HUDEP-2 (cell line): ENCODE measurements around the gene SMARCA2.

Experiments used
- DNase-seq, 76 experiments: peaks; one replicate each; lab custom pipeline; 2025; ENCODE audit not compliant: unreplicated experiment in 76 of 76; lab: John Stamatoyannopoulos, UW

The SMARCA2 gene

GRCh38 chr9:2015581-2016407 lies 647 bp downstream of the SMARCA2 start:
- DNase-seq, result peak in 28 of 76 experiments; percentile 4 to 59 (median 33)

- peak in 63 of 76 experiments; percentile 9 to 70 (median 51) for DNase-seq
These were observed 1.5 kb downstream of the SMARCA2 start for GRCh38 chr9:2016408-2017330.

DNA sequence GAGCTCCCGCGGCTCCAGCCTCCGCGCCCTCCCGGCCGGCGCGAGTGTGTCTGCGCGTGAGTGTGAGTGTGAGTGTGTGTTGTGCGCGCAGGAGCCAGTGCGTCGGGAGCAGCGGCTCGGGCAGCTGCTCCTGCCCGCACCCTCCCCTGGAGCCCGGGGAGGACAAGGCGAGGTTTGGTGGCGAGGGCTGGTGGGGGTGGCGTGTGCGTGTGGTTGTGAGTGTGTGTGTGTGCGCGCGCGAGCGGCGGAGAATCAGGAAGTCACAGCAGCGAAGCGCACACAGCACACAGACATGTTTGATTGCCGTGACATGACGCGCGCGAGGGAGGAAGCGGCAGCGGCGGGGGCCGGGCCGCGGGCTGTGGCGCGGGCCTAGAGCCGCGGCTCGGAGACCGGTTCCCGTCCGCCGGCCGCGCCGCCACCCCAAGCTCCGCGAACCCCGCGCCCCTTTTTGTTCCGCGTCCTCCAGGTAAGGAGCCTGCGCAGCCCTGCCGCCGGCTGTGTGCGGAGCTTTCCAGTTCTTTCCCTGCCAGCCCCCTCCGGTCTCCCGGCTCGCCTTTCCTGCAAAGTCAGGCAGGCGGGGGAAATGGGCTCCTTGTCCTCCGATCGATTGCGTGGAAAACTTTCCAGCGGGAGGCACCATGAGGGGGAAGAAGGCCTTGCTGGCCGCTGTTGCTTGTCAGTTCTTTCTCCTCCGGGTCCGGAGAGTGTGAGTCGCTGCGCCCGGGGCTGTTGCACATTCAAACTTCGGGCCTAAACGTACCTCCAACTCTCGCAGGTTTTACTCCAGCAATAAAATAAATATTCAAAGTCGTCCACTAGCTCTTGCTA lies 2.4 kb downstream of the SMARCA2 start:
- peak in 48 of 76 experiments; percentile 8 to 64 (median 38) for DNase-seq

DNA sequence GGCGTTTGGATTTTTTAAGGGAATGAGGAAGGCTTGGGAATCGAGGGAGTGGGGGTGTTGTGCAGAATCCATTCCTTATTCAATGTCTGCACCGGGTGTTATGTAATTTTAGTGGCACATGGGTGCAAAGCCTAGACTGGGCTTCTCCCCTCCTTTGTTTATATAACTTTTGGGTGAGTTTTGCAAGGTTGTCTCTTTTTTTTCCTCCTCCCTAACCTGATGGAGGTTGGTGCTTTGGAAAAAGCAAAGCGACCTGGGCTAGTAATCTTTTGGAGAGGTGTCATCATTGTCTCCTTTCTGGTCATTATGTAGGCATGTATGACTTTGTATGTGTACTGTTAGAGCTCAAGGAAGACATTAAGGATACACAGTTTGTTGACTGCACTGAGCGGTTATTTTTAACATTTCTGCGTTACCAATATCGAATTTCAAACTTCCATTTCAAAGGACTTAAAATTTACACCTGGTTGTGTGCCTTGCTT lies 3.1 kb downstream of the SMARCA2 start:
- peak in 3 of 76 experiments; percentile 10 to 40 (median 29) for DNase-seq

GRCh38 chr9:2018764-2019558 lies 3.8 kb downstream of the SMARCA2 start:
- peak in 2 of 76 experiments; percentile 4 to 10 for DNase-seq

GRCh38 chr9:2019723-2020122 lies 4.6 kb downstream of the SMARCA2 start:
- DNase-seq, result no peak

GRCh38 chr9:2021731-2022130 lies 6.6 kb downstream of the SMARCA2 start:
- peak in 1 of 76 experiments; percentile 31 for DNase-seq

DNA sequence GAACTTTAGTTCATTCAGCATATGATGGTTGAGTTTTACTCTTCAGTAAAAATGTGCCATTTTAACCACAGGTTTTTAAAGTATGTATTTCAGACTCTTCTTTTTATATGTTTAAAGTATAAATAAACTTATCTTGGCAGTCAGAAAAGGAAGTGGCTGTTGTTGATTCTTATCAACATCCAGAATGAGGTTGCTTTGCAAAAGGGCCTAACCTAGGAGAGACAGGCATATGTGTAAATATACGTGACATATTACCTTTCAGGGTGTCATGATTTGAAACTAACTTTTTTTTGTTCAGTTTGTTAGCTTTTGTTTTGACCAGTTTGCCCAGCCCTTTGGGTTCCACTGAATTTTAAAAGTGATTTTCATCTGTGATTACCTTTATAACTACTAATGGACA lies 7.4 kb downstream of the SMARCA2 start:
- DNase-seq, result peak in 3 of 76 experiments; percentile 13 to 20 (median 18)

GRCh38 chr9:2023042-2023441 lies 7.9 kb downstream of the SMARCA2 start:
- DNase-seq, result peak in 2 of 76 experiments; percentile 3 to 11

GRCh38 chr9:2023532-2023931 lies 8.4 kb downstream of the SMARCA2 start:
- DNase-seq, result peak in 3 of 76 experiments; percentile 11 to 31 (median 13)

- no peak for DNase-seq
These were observed 10.0 kb downstream of the SMARCA2 start for GRCh38 chr9:2024888-2025782.

GRCh38 chr9:2026220-2026997 lies 11.3 kb downstream of the SMARCA2 start:
- no peak for DNase-seq

DNA sequence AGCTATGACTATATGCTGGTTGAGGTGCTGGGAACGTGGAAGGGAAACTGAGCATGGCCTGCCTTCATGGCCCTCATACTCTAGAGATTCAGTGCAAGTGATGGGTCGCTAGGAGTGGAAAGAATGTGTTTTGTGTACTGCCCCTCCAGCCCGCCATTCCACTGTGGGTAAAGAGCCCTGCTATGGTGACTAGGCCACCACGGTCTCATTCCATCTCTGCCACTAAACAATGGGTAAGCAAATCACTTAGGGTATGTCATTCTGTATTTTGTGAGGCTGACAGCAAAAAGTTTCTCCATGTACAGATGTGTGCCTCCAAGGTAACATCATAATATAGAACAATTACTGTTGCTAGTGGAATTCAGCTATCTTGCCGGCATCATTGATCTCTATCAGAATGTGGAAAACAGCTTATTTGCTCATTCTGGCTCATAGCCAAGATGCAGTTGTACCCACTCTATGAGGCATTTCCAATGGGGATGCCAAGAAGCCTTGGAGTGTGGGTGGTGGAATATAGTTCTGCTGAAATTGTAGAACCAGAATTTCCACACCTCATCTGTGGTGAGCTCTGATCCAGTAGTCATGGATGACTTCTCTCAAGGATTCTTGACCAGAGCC lies 12.5 kb downstream of the SMARCA2 start:
- DNase-seq, result no peak

DNA sequence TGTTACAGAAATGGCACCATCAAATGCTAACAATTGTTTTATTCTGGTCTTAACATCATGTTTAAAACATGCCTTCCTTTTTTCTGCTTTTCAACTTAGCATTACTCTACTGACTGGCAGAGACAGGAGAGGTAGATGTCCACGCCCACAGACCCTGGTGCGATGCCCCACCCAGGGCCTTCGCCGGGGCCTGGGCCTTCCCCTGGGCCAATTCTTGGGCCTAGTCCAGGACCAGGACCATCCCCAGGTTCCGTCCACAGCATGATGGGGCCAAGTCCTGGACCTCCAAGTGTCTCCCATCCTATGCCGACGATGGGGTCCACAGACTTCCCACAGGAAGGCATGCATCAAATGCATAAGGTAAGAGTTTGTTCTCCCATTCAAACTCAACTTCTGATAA lies 13.7 kb downstream of the SMARCA2 start:
- DNase-seq, result no peak

DNA sequence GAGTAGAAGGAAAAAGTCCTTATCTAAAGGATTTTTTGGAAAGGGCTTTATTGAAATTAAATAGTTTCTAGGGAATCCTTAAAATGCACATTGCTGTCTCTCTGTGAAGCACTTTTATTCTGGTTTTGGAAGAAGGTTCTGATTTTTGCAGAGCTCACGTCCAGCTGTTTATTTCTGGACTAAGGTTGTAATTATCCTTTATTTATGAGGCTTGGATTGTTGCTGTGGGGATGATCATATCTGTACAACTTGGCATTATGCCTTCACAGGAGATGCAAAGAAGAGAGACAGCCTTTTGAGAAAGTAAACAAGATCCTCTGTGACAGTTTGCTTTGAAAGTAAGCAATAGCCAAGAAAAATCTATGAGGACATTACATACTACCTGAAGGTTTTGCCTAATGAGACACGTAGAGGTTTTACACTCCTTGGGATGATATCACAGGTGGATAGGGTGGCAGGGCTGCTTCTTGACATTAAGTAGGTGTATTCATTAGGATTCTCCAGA lies 14.6 kb downstream of the SMARCA2 start:
- no peak for DNase-seq

- DNase-seq, result peak in 18 of 76 experiments; percentile 4 to 55 (median 35)
These were observed 17.1 kb downstream of the SMARCA2 start for GRCh38 chr9:2032234-2032633.

GRCh38 chr9:2036844-2037243 lies 21.7 kb downstream of the SMARCA2 start:
- no peak for DNase-seq
